A673 (cell line): ENCODE results near the gene TMEM273.

ENCODE experiments used
- EZH2 ChIP-seq: fragments of 200-600 bp; sonication (generic); IDR thresholded peaks from 2 replicates; pipeline ENCODE4 v1.6.1; 2017; ENCODE audit warnings: borderline replicate concordance, low read depth, mild to moderate bottlenecking, mixed read lengths, antibody characterized with exemption, low read length; ENCODE audit not compliant: poor library complexity, severe bottlenecking
- TF ChIP-seq, protein P1 (sequence below): fragments of 300-800, 200-600 bp; sonication (generic); conservative IDR thresholded peaks from 2 replicates; pipeline ENCODE4 v1.5.1; 2017; ENCODE audit warnings: low read depth, mild to moderate bottlenecking, antibody characterized with exemption, low read length, moderate library complexity, mixed read lengths

DNA sequence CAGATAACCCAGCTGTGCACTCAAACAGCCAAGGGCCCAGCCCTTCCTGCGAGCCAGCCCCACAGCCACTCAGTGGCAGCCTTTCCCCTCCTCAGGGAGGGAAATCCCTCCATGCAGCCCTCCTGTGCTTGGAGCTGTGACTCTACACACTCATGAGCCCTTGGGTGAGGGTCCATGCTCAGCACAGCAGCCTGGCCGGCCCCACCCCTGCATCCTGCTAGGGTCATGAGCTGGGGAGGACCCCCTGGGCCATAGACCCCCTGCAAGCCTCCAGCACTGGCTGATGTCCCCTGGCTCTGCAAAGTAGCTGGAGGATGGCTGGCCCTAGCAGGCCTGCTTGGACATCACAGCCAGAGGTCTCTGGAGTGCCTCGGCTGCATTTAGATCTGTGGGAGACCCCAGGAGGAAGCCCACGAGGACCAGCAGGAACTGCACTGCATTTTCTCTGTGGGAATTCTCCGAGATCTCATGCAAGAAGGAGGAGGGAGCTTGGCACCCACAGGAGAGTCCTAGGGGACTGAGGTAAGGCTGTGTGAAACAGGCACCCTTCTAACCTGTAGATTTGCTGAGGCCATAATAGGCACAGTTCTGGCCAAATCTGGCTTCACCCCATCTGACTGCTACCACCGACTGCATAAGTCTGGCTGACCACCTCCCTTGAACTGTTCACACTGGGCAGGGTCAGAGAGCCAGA, 17.4 kb downstream of the TMEM273 start:
- TF ChIP-seq, protein P1, sequence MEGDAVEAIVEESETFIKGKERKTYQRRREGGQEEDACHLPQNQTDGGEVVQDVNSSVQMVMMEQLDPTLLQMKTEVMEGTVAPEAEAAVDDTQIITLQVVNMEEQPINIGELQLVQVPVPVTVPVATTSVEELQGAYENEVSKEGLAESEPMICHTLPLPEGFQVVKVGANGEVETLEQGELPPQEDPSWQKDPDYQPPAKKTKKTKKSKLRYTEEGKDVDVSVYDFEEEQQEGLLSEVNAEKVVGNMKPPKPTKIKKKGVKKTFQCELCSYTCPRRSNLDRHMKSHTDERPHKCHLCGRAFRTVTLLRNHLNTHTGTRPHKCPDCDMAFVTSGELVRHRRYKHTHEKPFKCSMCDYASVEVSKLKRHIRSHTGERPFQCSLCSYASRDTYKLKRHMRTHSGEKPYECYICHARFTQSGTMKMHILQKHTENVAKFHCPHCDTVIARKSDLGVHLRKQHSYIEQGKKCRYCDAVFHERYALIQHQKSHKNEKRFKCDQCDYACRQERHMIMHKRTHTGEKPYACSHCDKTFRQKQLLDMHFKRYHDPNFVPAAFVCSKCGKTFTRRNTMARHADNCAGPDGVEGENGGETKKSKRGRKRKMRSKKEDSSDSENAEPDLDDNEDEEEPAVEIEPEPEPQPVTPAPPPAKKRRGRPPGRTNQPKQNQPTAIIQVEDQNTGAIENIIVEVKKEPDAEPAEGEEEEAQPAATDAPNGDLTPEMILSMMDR, result no peak
- TF ChIP-seq EZH2, result no peak
